Suprapubic skin (tissue), 4 donors: ENCODE results near the gene DIPK1B. TPM values are rescaled to one million over a fixed set of nuclear protein-coding genes. Genes with fewer than 3 reads are reported as not detected.

Experiments
- DNase-seq, 2 donors: peaks; one replicate each; pipeline ENCODE4 v3.0.0-alpha.2; 2019; ENCODE audit warnings: low spot score in 2 of 2
- H3K27ac ChIP-seq: fragments of 200-600 bp; sonication (generic); one replicate; pipeline ENCODE4 v1.5.1; 2019
- H3K27me3 ChIP-seq: fragments of 200-600 bp; sonication (generic); one replicate; pipeline ENCODE4 v1.5.1; 2019
- H3K36me3 ChIP-seq: fragments of 200-600 bp; sonication (generic); one replicate; pipeline ENCODE4 v1.5.1; 2019
- H3K4me1 ChIP-seq: fragments of 200-600 bp; sonication (generic); one replicate; pipeline ENCODE4 v1.5.1; 2019
- H3K4me3 ChIP-seq: fragments of 200-600 bp; sonication (generic); one replicate; pipeline ENCODE4 v1.5.1; 2019; ENCODE audit warnings: mild to moderate bottlenecking
- H3K9me3 ChIP-seq: fragments of 200-600 bp; sonication (generic); one replicate; pipeline ENCODE4 v1.5.1; 2019
- CTCF ChIP-seq, 2 donors: fragments of 200-600 bp in 1 of 2; fragments of 450-650 bp in 1 of 2; sonication (generic) in 1 of 2; IDR thresholded peaks; one replicate each; pipeline ENCODE4 v1.5.1; 2016 to 2019; ENCODE audit warnings: antibody characterized with exemption in 2 of 2, mild to moderate bottlenecking in 1 of 2, moderate library complexity in 1 of 2
- EP300 ChIP-seq: sonication (generic); formaldehyde crosslinking; IDR thresholded peaks from one replicate; pipeline ENCODE4 v1.6.1; 2017; ENCODE audit warnings: antibody characterized with exemption
- POLR2A ChIP-seq, 2 donors: fragments of 450-650 bp; IDR thresholded peaks; one replicate each; pipeline ENCODE4 v1.6.1; 2017; ENCODE audit warnings: antibody characterized with exemption in 2 of 2, mild to moderate bottlenecking in 2 of 2, moderate library complexity in 2 of 2
- POLR2AphosphoS5 ChIP-seq, 3 donors: sonication (generic); formaldehyde crosslinking; IDR thresholded peaks; one replicate each; pipeline ENCODE4 v1.6.1; 2017; ENCODE audit warnings: antibody characterized with exemption in 3 of 3
- WGBS: methylation state at CpG from one replicate; pipeline ENCODE4 v1.1.5; 2018; 5-methylcytosine and 5-hydroxymethylcytosine counted together
- total RNA-seq, 4 donors: library from RNA; depleted of rRNA; stranded (reverse); fragments of >200 nt; gene quantifications; one replicate each; pipeline ENCODE4 v1.1.0, GENCODE V29; 2016

Gene DIPK1B
- total RNA-seq, 4 donors from 2014 or later: 3.8 to 13.1 (median 6.3) TPM

GRCh38 chr9:136725612-136726011 is 13.2 kb downstream of the DIPK1B start:
- WGBS: 62% methylated on average over 10 of the region's 10 CpGs
- Histone ChIP-seq H3K9me3 (no peaks in the 10 kb centered on the region), H3K4me1 (peaks cover 75% of the 10 kb centered on the region), H3K27ac (peak overlapping the region; percentile 49), H3K27me3 (no peaks in the 10 kb centered on the region), H3K36me3 (peaks cover 48% of the 10 kb centered on the region), H3K4me3 (peak overlapping the region; percentile 92)
- TF ChIP-seq EP300: no peak
- TF ChIP-seq CTCF (IDR thresholded peaks at IDR 0.05): no peak
- TF ChIP-seq POLR2A (IDR thresholded peaks at IDR 0.05): no peak
- TF ChIP-seq POLR2AphosphoS5 (IDR thresholded peaks at IDR 0.05): no peak
- no peak for DNase-seq

DNA sequence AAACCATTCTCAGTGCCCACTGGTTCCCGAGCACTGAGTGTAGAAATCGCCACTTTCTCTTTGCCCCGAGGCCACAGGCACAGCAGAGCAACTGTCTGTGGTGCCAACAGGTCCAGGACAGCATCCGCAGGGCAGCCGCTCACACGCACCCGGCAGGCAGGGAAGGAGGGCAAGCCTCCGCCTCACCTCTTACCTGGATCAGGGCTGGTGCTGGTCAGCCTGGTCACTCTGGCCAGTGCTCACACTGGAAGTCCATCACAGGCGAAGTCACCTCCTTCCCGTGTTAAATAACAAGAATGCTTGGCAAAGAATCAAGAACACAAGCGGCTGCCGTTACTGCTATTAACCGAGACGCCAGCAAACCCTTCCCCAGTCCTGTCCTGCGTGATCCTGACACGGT is 13.7 kb downstream of the DIPK1B start:
- DNase-seq: no peak
- H3K36me3 ChIP-seq: peaks cover 48% of the 10 kb centered on the region
- H3K4me1 ChIP-seq: peaks cover 70% of the 10 kb centered on the region
- H3K27ac ChIP-seq: peak overlapping the region; percentile 49
- 51% methylated on average over 7 of the region's 16 CpGs for WGBS
- TF ChIP-seq POLR2AphosphoS5 (IDR thresholded peaks at IDR 0.05) (no peak), POLR2A (IDR thresholded peaks at IDR 0.05) (no peak), CTCF (IDR thresholded peaks at IDR 0.05) (no peak), EP300 (no peak)
- no peaks in the 10 kb centered on the region for H3K9me3 ChIP-seq
- peak overlapping the region; percentile 92 for H3K4me3 ChIP-seq
- no peaks in the 10 kb centered on the region for H3K27me3 ChIP-seq

DNA sequence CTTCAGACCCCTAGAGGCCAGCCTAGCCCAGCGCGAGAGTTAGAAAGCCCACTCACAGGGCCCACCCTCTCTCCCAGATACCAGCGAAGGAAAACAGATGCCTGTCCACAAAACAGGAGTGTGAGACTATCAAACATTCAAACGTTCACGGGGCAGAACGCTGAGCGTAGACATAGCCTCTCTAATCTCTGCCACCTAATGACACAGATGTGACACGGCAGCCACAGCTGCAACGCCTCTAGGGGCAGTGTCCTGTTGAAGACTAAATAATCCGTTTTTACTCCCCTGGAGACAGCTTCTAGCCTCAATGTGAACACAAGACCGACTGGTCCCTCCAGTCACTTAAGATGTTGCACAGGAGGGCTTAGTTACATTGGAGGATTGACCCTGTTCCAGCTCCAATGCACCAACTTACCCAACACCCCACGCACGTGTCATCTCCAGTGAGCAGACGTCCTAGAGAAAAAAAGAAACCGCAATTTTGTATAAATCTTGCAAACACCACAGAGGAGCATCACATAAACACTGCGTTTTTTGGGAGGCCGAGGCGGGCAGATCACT is 14.3 kb downstream of the DIPK1B start:
- peaks cover 46% of the 10 kb centered on the region for H3K36me3 ChIP-seq
- H3K9me3 ChIP-seq: no peaks in the 10 kb centered on the region
- 23% methylated on average over 18 of the region's 18 CpGs for WGBS
- peak overlapping the region; percentile 49 for H3K27ac ChIP-seq
- TF ChIP-seq POLR2A (IDR thresholded peaks at IDR 0.05) (no peak), CTCF (IDR thresholded peaks at IDR 0.05) (peak in 1 of 2 donors; percentile 46), EP300 (no peak)
- no peak for DNase-seq
- peaks cover 65% of the 10 kb centered on the region for H3K4me1 ChIP-seq
- H3K4me3 ChIP-seq: peak overlapping the region; percentile 92
- no peaks in the 10 kb centered on the region for H3K27me3 ChIP-seq

- TF ChIP-seq EP300 (no peak), CTCF (IDR thresholded peaks at IDR 0.05) (peak; percentile 94 to 96), POLR2A (IDR thresholded peaks at IDR 0.05) (peak; percentile 98), POLR2AphosphoS5 (IDR thresholded peaks at IDR 0.05) (peak; percentile 78 to 100 (median 98))
- peaks cover 51% of the 10 kb centered on the region for H3K4me1 ChIP-seq
- WGBS: no CpG with 5 or more reads among the region's 66 CpGs
Observed at GRCh38 chr9:136728080-136728547, 15.7 kb downstream of the DIPK1B start.

DNA sequence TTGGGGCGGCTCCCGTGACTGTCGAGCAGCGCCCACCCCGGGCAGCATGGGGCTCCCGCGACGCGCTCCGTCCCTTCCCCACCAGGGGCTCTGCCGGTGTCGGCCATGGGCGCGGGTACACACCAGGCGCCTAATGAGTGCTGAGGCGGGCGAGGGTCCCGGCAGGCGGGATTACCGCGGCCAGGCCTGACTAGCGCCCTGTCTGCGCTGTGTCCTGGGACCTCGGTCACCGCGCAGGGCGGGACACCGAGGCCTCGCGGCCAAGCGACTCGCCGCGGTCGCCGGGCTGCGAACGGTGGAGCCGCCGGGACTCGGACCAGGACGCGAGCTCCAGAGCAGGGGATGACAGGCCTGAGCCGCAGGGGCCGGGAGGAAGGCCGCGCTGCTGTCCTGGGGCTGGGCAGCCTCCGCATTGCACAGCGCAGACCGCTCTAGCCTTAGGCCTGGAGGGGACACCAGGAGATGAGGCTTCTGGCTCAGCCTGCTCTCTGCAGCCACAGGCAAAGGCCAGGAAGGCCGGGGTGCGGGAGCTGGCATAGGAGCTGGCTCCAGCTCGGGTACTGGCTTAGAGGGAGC is 16.3 kb downstream of the DIPK1B start:
- H3K27me3 ChIP-seq: no peaks in the 10 kb centered on the region
- peaks cover 27% of the 10 kb centered on the region for H3K36me3 ChIP-seq
- H3K9me3 ChIP-seq: no peaks in the 10 kb centered on the region
- H3K27ac ChIP-seq: peak overlapping the region; percentile 80
- TF ChIP-seq POLR2AphosphoS5 (IDR thresholded peaks at IDR 0.05) (no peak), POLR2A (IDR thresholded peaks at IDR 0.05) (no peak), CTCF (IDR thresholded peaks at IDR 0.05) (no peak), EP300 (no peak)
- 60% methylated on average over 1 of the region's 53 CpGs for WGBS
- peaks cover 50% of the 10 kb centered on the region for H3K4me1 ChIP-seq
- peak overlapping the region; percentile 92 for H3K4me3 ChIP-seq
- DNase-seq: no peak

More at GRCh38 chr9:136728080-136728547, 15.7 kb downstream of the DIPK1B start:
- Histone ChIP-seq H3K27ac (peak overlapping the region; percentile 80), H3K36me3 (peaks cover 32% of the 10 kb centered on the region), H3K4me3 (peak overlapping the region; percentile 92), H3K9me3 (no peaks in the 10 kb centered on the region), H3K27me3 (no peaks in the 10 kb centered on the region)
- peak; percentile 94 to 96 for DNase-seq
